ENCODE data around the gene BCL7B.

BCL7B gene

DNA sequence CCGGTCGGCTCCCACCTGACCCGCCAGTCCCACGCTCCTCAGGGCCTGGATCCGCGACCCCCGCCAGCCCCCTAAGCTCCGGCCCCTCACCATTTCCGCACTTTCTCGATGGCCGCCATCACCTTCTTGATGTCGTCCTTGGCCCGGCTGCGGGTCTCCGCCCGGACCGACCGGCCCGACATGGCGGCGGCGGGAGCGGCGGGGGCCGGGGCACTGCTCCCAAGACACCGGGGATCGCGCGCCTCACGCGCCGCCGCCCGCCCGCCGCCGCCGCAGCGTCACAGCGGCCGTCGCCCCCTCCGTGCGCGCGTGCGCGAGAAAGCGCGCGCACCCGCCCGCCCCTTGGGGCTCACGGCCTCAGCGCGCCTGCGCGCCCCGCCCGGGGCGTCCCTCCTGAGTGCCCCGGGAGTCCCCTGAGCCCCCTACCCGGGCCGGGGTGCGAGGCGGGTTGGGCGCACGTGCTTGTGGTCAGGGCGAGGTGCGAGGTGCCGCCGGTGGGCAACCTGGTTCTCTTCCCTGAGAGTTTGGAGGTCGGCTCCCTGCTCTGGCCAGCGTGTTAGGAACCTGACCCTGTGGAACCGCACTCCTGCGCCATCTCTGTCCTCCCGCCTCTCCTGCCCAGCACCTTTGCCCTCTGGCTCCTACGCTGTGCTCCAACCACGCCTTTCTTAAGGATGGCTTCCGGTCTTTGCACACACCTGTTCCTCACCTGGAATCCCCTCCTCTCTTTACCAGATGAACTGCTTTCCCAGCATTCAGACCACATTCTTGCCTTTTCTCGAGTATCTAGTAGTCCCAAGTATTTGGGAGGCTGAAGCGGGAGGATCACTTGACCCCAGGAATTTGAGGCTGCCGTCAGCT is at the start of gene BCL7B:
Gene BCL7B, minus strand, starts transcription at position 294 of the 861 bp plus-strand sequence. Its CDS starts 112 bp downstream, at position 182.
- H3K27ac ChIP-seq: peak within 1 kb of the TSS; percentile 97
- TF ChIP-seq, protein P1, sequence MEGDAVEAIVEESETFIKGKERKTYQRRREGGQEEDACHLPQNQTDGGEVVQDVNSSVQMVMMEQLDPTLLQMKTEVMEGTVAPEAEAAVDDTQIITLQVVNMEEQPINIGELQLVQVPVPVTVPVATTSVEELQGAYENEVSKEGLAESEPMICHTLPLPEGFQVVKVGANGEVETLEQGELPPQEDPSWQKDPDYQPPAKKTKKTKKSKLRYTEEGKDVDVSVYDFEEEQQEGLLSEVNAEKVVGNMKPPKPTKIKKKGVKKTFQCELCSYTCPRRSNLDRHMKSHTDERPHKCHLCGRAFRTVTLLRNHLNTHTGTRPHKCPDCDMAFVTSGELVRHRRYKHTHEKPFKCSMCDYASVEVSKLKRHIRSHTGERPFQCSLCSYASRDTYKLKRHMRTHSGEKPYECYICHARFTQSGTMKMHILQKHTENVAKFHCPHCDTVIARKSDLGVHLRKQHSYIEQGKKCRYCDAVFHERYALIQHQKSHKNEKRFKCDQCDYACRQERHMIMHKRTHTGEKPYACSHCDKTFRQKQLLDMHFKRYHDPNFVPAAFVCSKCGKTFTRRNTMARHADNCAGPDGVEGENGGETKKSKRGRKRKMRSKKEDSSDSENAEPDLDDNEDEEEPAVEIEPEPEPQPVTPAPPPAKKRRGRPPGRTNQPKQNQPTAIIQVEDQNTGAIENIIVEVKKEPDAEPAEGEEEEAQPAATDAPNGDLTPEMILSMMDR (conservative IDR thresholded peaks at IDR 0.05; ENCODE audit: low read depth): no peak
- ChIA-PET POLR2A (ENCODE audit: low non-redundant PET) (interaction anchor here (0.7 to 1.3 kb wide), 2 partner anchors 10 to 22 kb away, joined by 3 to 5 read pairs; no protein-coding TSS in a partner anchor), CTCF (interaction anchor here (0.6 kb wide), 1 partner anchor 339 kb away, joined by 3 read pairs; no protein-coding TSS in a partner anchor)
- peak; percentile 94 for DNase-seq (ENCODE audit: low spot score)

DNA sequence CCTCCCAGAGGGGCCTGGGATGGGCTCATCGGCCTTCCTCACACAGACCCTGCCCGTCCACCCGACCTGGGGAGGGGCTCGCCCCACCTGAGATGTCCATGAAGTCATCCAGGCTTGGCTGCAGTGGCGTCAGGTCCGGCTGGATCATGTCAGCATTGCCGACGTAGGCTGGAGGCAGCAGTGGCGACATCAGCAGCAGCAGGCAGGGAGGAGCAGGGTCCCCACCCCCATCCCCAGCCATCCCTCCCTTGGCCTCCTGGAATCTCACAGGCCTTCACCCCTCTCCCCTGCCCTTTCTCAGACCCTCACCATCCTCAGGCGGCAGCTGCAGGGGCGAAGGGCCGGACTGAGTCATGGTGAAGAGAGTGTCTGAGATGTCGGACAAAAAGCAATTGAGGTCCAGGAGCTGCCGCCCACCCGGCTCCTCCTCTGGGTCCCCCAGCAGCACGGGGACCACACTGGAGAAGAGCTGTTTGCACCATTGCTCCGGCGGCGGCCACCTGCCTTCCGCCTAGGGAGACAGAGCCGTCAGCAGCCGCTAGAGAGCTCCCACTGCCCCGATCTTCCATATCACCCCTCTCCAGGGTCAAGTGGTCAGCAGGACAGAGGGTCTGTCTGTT is 48.2 kb upstream of the BCL7B start:
- POLR2A ChIA-PET (ENCODE audit: low non-redundant PET): no interaction called here
- CTCF ChIA-PET: interaction anchor here (0.6 to 1.0 kb wide), 3 partner anchors 100 to 230 kb away, joined by 3 to 5 read pairs (median 3); no protein-coding TSS in a partner anchor
- TF ChIP-seq, protein P1 (conservative IDR thresholded peaks at IDR 0.05; ENCODE audit: low read depth): no peak
- no peak for DNase-seq (ENCODE audit: low spot score)
- H3K27ac ChIP-seq: no peak overlapping the region; the same call in 1 of the 2 replicates

DNA sequence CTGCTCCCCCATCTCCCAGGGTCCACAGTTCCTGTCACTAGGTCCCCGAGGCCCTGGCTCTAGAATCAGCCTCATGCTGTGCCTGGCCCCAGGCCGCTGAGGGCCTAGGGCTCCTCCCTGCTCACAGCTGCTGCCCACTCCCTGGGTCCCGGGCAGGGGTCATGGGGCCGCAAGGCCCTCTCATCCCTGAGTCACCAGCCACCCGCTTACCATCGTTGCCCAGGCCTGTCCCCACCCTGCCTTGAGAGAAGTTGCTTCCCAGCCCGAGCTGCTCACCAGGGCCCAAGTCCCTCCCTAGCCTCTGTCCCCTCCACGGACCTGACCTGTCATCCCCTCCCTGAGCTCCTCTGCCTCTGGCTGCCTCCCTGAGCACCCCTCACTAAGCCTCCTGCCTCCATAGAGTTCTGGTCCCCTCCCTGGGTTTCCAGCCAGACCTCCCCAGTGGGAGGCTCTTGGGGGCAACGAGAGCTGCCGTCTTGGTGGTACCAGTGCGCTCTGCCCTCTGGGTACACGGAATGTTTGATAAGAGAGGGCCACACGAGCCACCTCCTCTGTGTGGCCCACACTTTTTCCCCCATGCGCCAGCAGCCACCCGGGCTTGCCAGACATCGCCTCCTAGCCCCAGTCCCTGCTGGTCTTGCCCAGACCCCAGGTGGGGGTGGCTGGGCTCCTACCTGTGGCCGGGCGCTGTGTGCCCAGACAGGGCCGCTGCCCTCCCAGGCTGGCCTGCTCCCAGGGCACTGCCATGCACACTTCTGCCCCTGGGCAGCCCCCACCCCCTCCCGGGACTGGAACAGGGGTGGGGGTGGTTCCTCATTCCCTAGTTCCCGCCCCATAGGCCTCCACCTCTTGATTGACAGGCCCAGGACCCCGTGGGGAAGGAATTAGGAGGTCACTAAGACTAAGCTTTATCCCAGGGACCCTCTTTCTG is 45.5 kb upstream of the BCL7B start:
- CTCF ChIA-PET: interaction anchor here (0.6 to 1.1 kb wide), 3 partner anchors 122 to 278 kb away, joined by 5 to 6 read pairs (median 6); no protein-coding TSS in a partner anchor
- TF ChIP-seq, protein P1 (conservative IDR thresholded peaks at IDR 0.05; ENCODE audit: low read depth): no peak
- POLR2A ChIA-PET (ENCODE audit: low non-redundant PET): no interaction called here
- no peak for DNase-seq (ENCODE audit: low spot score)
- peak overlapping the region; percentile 25; the same call in 1 of the 2 replicates for H3K27ac ChIP-seq

DNA sequence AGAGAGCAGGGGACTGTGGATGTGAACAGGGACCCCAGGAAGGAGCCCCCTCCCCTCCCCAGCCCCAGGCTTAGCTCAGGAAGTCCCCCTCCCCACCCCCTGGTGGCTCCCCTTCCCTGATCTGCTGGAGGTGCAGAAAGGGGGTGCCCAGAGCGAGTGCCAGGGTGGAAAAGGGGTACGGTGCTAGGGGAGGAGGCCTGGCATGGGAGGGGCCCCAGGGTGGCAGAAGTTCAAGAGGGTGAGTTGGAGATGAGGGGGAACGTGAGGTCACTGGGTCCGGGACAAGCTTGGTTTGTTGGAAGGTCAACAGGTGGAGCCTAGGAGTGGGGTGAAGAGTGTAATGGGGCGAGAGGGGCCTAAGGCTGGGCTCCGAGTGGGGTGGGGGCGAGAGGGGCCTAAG is 42.4 kb upstream of the BCL7B start:
- ChIA-PET CTCF (no interaction called here), POLR2A (ENCODE audit: low non-redundant PET) (no interaction called here)
- no peak overlapping the region for H3K27ac ChIP-seq
- DNase-seq (ENCODE audit: low spot score): no peak
- TF ChIP-seq, protein P1 (conservative IDR thresholded peaks at IDR 0.05; ENCODE audit: low read depth): no peak

DNA sequence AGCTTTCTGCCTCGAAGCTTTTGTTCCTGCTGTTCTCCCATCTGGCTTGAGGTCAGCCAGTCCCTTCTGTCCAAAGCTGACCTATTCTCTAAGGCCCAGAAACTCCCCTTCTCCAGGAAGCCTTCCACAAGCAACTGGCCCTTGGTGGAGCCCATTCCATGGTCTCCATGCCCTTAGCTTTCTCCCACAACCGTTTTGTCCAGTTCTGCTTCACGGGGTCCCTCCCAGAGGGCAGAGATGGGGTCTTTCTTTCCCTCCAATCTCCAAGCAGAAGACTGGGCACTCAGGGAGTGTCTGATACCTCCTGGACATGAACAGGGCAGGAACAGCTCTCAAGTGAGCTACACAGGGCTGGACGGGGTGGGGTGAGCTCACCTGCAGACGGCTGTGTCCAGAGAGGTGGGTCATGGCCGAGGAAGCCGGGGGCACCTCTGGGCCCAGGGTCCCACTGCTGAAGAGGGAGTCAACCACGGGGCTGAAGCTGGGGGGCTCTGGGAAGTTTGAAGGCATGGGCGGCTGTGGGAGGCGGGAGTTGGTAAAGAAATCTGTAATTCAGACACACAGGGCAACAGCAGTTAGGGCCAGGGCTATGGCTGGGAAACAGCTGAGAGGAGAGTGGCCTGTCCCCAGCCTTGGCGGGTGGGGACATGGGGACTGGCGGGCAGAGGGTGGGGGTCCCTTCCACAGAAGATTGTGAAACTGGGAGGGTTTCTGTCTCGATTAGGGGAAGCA is 41.8 kb upstream of the BCL7B start:
- TF ChIP-seq, protein P1 (conservative IDR thresholded peaks at IDR 0.05; ENCODE audit: low read depth): no peak
- CTCF ChIA-PET: interaction anchor here (0.5 to 0.6 kb wide), 2 partner anchors 8 to 126 kb away, joined by 3 read pairs; no protein-coding TSS in a partner anchor
- H3K27ac ChIP-seq: no peak overlapping the region
- DNase-seq (ENCODE audit: low spot score): no peak
- POLR2A ChIA-PET (ENCODE audit: low non-redundant PET): no interaction called here

Data from RWPE1 (cell line).